Fibroblast of villous mesenchyme (primary cell): ENCODE results near the gene TCOF1. TPM values are rescaled to one million over a fixed set of nuclear protein-coding genes. Genes with fewer than 3 reads are reported as not detected.

Source experiments
- DNase-seq: peaks from one replicate; pipeline ENCODE4 v3.0.0-alpha.2; 2010; ENCODE audit warnings: low read depth
- H3K4me3 ChIP-seq: 2 replicates; pipeline ENCODE4 v1.5.1; 2011; ENCODE audit warnings: low read depth, mild to moderate bottlenecking, low read length
- total RNA-seq: library from RNA; depleted of rRNA; stranded (reverse); fragments of >200 nt; gene quantifications from 2 replicates; pipeline ENCODE4 v1.2.3, GENCODE V29; 2012
- TF ChIP-seq, protein P1 (sequence below): IDR thresholded peaks from 2 replicates; pipeline ENCODE4 v1.5.1; 2012; ENCODE audit warnings: low read depth, mild to moderate bottlenecking, low read length; ENCODE audit not compliant: insufficient read depth

The TCOF1 gene
- total RNA-seq, 1 donor = 23.7 TPM

- no peak for DNase-seq
- TF ChIP-seq, protein P1, sequence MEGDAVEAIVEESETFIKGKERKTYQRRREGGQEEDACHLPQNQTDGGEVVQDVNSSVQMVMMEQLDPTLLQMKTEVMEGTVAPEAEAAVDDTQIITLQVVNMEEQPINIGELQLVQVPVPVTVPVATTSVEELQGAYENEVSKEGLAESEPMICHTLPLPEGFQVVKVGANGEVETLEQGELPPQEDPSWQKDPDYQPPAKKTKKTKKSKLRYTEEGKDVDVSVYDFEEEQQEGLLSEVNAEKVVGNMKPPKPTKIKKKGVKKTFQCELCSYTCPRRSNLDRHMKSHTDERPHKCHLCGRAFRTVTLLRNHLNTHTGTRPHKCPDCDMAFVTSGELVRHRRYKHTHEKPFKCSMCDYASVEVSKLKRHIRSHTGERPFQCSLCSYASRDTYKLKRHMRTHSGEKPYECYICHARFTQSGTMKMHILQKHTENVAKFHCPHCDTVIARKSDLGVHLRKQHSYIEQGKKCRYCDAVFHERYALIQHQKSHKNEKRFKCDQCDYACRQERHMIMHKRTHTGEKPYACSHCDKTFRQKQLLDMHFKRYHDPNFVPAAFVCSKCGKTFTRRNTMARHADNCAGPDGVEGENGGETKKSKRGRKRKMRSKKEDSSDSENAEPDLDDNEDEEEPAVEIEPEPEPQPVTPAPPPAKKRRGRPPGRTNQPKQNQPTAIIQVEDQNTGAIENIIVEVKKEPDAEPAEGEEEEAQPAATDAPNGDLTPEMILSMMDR = no peak
- no peak overlapping the region for H3K4me3 ChIP-seq
Observed at GRCh38 chr5:150401376-150402228, 44.1 kb downstream of the TCOF1 start.

GRCh38 chr5:150402229-150402773 lies 44.8 kb downstream of the TCOF1 start:
- TF ChIP-seq, protein P1 = no peak
- DNase-seq = no peak
- H3K4me3 ChIP-seq = no peak overlapping the region

DNA sequence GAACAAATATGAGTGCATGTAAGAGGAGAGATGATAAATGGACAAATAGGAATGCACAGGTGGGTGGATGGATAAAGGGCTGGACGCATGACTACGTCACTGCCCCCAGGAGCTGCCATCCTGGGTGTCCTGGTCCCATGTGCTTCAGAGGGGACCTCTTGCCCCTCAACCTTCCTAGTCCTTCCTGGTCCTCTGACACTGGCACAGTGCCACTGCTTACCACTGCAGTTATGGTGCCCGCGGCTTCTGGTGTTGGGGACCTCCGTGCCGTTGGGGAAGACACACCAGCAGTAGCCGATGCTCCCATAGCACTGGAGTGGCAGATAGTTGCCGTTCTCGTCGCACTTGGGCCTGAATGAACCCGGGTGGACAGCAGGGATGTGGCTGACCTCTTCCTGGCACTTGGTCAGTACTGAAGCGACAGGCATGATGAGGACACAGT lies 45.4 kb downstream of the TCOF1 start:
- DNase-seq = no peak
- H3K4me3 ChIP-seq = no peak overlapping the region
- TF ChIP-seq, protein P1 = no peak

DNA sequence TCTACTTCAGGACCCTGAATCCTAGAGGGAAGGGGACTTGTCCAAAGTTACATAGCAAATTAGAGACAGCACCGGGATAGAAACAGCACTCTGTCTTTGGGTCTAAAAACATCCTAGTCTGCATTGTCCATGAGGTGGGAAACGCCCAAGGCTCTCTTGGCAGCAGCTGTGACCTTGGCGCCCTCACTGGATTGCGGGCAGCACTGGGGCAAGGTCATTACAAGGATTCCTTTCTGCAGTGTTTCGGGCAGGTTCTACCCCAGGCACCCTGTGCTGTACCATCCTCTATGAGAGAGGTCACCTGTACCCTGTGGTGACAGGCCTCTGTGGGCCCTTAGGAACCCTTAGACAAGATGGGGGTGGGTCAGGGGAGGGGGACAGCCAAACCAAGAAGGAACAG lies 46.6 kb downstream of the TCOF1 start:
- H3K4me3 ChIP-seq = no peak overlapping the region
- TF ChIP-seq, protein P1 = no peak
- DNase-seq = no peak

- DNase-seq = no peak
- H3K4me3 ChIP-seq = no peak overlapping the region
- TF ChIP-seq, protein P1 = no peak
Observed at GRCh38 chr5:150404535-150404934, 47.0 kb downstream of the TCOF1 start.

GRCh38 chr5:150404941-150405816 lies 47.7 kb downstream of the TCOF1 start:
- DNase-seq = no peak
- TF ChIP-seq, protein P1 = no peak
- no peak overlapping the region for H3K4me3 ChIP-seq
